Stomach (tissue), 9 donors: Measurements from ENCODE around the gene FMN1. TPM values are rescaled to one million over a fixed set of nuclear protein-coding genes. Genes with fewer than 3 reads are reported as not detected.
A peak's percentile ranks its signal among the peaks of the same experiment; 100 is the strongest.

Source experiments
- DNase-seq, 2 donors: peaks; one replicate each; pipeline versions ENCODE4 v3.0.0 to v3.0.0-alpha.2; 2013 to 2019
- H3K27ac ChIP-seq, 5 donors: fragments of 200-600 bp in 4 of 5; sonication (generic) in 4 of 5; one replicate each; pipeline ENCODE4 v1.5.1; 2013 to 2019; ENCODE audit warnings: mild to moderate bottlenecking in 1 of 5, moderate library complexity in 1 of 5
- H3K27me3 ChIP-seq, 3 donors: fragments of 200-600 bp; sonication (generic); one replicate each; pipeline ENCODE4 v1.5.1; 2017 to 2019; ENCODE audit warnings: mixed run types in 1 of 3
- H3K36me3 ChIP-seq, 4 donors: fragments of 200-600 bp; sonication (generic); 1 replicate in 3 of 4; 2 replicates in 1 of 4; pipeline ENCODE4 v1.5.1; 2016 to 2019
- H3K4me1 ChIP-seq, 4 donors: fragments of 200-600 bp; sonication (generic); one replicate each; pipeline ENCODE4 v1.5.1; 2016 to 2019
- H3K4me3 ChIP-seq, 4 donors: fragments of 200-600 bp; sonication (generic) in 3 of 4; one replicate each; pipeline ENCODE4 v1.5.1; 2016 to 2019; ENCODE audit warnings: mild to moderate bottlenecking in 1 of 4
- H3K9me3 ChIP-seq, 4 donors: fragments of 200-600 bp; sonication (generic); one replicate each; pipeline ENCODE4 v1.5.1; 2016 to 2019
- EP300 ChIP-seq: sonication (generic); formaldehyde crosslinking; IDR thresholded peaks from one replicate; pipeline ENCODE4 v1.6.1; 2017; ENCODE audit warnings: antibody characterized with exemption
- POLR2A ChIP-seq, 4 donors: fragments of 450-650 bp; IDR thresholded peaks; one replicate each; pipeline ENCODE4 v1.6.1; 2016; ENCODE audit warnings: antibody characterized with exemption in 4 of 4, control low read depth in 2 of 4, mild to moderate bottlenecking in 1 of 4, moderate library complexity in 1 of 4
- POLR2AphosphoS5 ChIP-seq, 3 donors: sonication (generic); formaldehyde crosslinking; IDR thresholded peaks; one replicate each; pipeline ENCODE4 v1.6.1; 2016; ENCODE audit warnings: antibody characterized with exemption in 3 of 3
- WGBS, 5 donors: extraction: QIAGEN DNeasy Blood & Tissue Kit in 3 of 5; methylation state at CpG; one replicate each; pipeline versions ENCODE4 v1.1.5 to v1.1.7; 2013 to 2018; 5-methylcytosine and 5-hydroxymethylcytosine counted together
- intact Hi-C: fragments of 100-400 bp; cut with DNase I; formaldehyde crosslinking; loops from one replicate; pipeline ENCODE4 v1.15.1; 2023; ENCODE audit warnings: low total_unique reads
- polyA plus RNA-seq, 3 donors: library from polyadenylated mRNA; stranded (reverse); fragments of 200-250 nt; gene quantifications; one replicate each; pipeline ENCODE4 v1.2.3, GENCODE V29; 2013
- total RNA-seq, 5 donors: library from RNA; depleted of rRNA; stranded (reverse); fragments of >200 nt; gene quantifications; one replicate each; pipeline versions ENCODE4 v1.1.0 to v1.2.3, GENCODE V29; 2014 to 2016
- TF ChIP-seq, protein P1 (sequence below), 7 experiments: fragments of 450-650 bp in 4 of 7; fragments of 200-600 bp in 3 of 7; sonication (generic) in 3 of 7; IDR thresholded peaks; one replicate each; pipeline ENCODE4 v1.5.1; 2016 to 2019; ENCODE audit warnings: antibody characterized with exemption in 7 of 7, control low read depth in 2 of 7, mild to moderate bottlenecking in 1 of 7
- donor health status: healthy with polysubstance abuse.
- donor health status: Bipolar disorder and iron deficiency.
- donor health status: healthy.

The FMN1 gene
- total and polyA plus RNA-seq, 8 donors = 0.40 to 58.0 (median 22.9) TPM

DNA sequence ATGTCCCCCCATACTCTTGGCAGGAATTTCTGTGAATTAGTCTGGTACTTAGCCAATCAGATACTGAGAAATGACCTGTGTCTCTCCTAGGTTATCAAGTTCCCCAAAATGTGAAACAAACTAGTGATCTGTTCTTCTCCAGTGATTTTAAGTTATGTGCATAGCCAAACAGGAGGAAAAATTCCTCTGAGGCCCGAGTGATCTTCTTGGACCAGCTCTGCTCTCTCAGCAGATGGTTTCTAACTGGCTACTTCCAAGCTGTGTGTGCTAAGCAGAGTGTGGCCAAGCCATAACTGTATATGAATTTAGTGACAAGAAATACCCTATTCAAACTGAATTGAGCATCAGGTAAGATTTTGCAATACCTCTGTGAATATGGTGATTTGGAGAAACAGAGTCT is 387.2 kb downstream of the FMN1 start:
- H3K9me3 ChIP-seq = peaks cover 0 to 6% (median 0%) of the 10 kb centered on the region in 4 donors
- no peaks in the 10 kb centered on the region for H3K4me1 ChIP-seq
- 53 to 79% (median 74%) methylated on average over 1 of the region's 1 CpG for WGBS, 5 donors
- intact Hi-C loops = no loop called here
- peak in 1 of 2 donors; percentile 8 for DNase-seq
- H3K27ac ChIP-seq = no peak overlapping the region
- peaks cover 0 to 10% (median 6%) of the 10 kb centered on the region in 4 donors for H3K36me3 ChIP-seq
- no peak for TF ChIP-seq POLR2A (IDR thresholded peaks at IDR 0.05)
- TF ChIP-seq POLR2AphosphoS5 (IDR thresholded peaks at IDR 0.05) = no peak
- no peak for TF ChIP-seq EP300
- TF ChIP-seq, protein P1, sequence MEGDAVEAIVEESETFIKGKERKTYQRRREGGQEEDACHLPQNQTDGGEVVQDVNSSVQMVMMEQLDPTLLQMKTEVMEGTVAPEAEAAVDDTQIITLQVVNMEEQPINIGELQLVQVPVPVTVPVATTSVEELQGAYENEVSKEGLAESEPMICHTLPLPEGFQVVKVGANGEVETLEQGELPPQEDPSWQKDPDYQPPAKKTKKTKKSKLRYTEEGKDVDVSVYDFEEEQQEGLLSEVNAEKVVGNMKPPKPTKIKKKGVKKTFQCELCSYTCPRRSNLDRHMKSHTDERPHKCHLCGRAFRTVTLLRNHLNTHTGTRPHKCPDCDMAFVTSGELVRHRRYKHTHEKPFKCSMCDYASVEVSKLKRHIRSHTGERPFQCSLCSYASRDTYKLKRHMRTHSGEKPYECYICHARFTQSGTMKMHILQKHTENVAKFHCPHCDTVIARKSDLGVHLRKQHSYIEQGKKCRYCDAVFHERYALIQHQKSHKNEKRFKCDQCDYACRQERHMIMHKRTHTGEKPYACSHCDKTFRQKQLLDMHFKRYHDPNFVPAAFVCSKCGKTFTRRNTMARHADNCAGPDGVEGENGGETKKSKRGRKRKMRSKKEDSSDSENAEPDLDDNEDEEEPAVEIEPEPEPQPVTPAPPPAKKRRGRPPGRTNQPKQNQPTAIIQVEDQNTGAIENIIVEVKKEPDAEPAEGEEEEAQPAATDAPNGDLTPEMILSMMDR (IDR thresholded peaks at IDR 0.05) = no peak
- H3K27me3 ChIP-seq = no peaks in the 10 kb centered on the region
- H3K4me3 ChIP-seq = no peak overlapping the region

- Histone ChIP-seq H3K9me3 (peaks cover 0 to 6% (median 0%) of the 10 kb centered on the region in 4 donors), H3K27me3 (no peaks in the 10 kb centered on the region), H3K4me3 (no peak overlapping the region), H3K27ac (no peak overlapping the region), H3K36me3 (peaks cover 0 to 12% (median 9%) of the 10 kb centered on the region in 4 donors), H3K4me1 (no peaks in the 10 kb centered on the region)
- WGBS, 5 donors = 93 to 97% (median 95%) methylated on average over 3 of the region's 3 CpGs
- TF ChIP-seq POLR2AphosphoS5 (IDR thresholded peaks at IDR 0.05) (no peak), EP300 (no peak), POLR2A (IDR thresholded peaks at IDR 0.05) (no peak)
- TF ChIP-seq, protein P1 (IDR thresholded peaks at IDR 0.05) = no peak
- no peak for DNase-seq
- intact Hi-C loops = no loop called here
Measured at GRCh38 chr15:32803631-32804030, 390.9 kb downstream of the FMN1 start.

GRCh38 chr15:32802286-32802936 is 392.1 kb downstream of the FMN1 start:
- Histone ChIP-seq H3K27ac (no peak overlapping the region), H3K9me3 (peaks cover 0 to 6% (median 0%) of the 10 kb centered on the region in 4 donors), H3K36me3 (peaks cover 0 to 22% (median 14%) of the 10 kb centered on the region in 4 donors), H3K4me3 (no peak overlapping the region), H3K4me1 (no peaks in the 10 kb centered on the region), H3K27me3 (no peaks in the 10 kb centered on the region)
- DNase-seq = peak in 1 of 2 donors; percentile 11
- intact Hi-C loops = no loop called here
- WGBS, 5 donors = 47 to 54% (median 50%) methylated on average over 10 of the region's 10 CpGs
- TF ChIP-seq EP300 (no peak), POLR2AphosphoS5 (IDR thresholded peaks at IDR 0.05) (no peak), POLR2A (IDR thresholded peaks at IDR 0.05) (no peak)
- TF ChIP-seq, protein P1 (IDR thresholded peaks at IDR 0.05) = no peak

- Histone ChIP-seq H3K4me1 (no peaks in the 10 kb centered on the region), H3K27ac (no peak overlapping the region), H3K27me3 (no peaks in the 10 kb centered on the region), H3K9me3 (peaks cover 0 to 6% (median 0%) of the 10 kb centered on the region in 4 donors), H3K36me3 (peaks cover 0 to 29% (median 14%) of the 10 kb centered on the region in 4 donors), H3K4me3 (no peak overlapping the region)
- intact Hi-C loops = no loop called here
- WGBS, 5 donors = 90 to 95% (median 94%) methylated on average over 6 of the region's 6 CpGs
- TF ChIP-seq EP300 (no peak), POLR2A (IDR thresholded peaks at IDR 0.05) (no peak), POLR2AphosphoS5 (IDR thresholded peaks at IDR 0.05) (no peak)
- TF ChIP-seq, protein P1 (IDR thresholded peaks at IDR 0.05) = no peak
- no peak for DNase-seq
Measured at GRCh38 chr15:32799936-32800535, 394.5 kb downstream of the FMN1 start.
